ENCODE data around the gene DERA.
"Not testable (repeated sequence)": the region's sequence is repeated elsewhere in the genome, so short reads cannot be mapped to it uniquely, and the experiment has no call there.

DERA gene

GRCh38 chr12:15966426-15966825 is 55.3 kb downstream of the DERA start:
- DNase-seq (ENCODE audit: low spot score) = peak; percentile 12

DNA sequence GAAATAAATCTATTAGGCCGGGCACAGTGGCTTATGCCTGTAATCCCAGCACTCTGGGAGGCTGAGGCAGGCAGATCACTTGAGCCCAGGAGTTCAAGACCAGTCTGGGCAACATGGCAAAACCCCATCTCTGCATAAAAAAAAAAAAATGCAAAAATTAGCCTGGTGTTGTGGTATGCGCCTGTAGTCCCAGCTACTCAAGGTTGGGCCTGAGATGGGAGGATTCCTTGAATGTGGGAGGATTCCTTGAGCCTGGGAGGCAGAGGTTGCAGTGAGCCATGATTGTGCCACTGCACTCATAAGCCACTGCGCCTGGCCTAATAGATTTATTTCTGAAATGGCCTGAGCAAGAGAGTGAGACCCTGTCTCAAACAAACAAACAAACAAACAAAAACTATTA is 55.9 kb downstream of the DERA start:
- not testable (repeated sequence) for DNase-seq (ENCODE audit: low spot score)

GRCh38 chr12:15971211-15971610 is 60.1 kb downstream of the DERA start:
- DNase-seq (ENCODE audit: low spot score) = no peak

- DNase-seq (ENCODE audit: low spot score) = no peak
Measured at GRCh38 chr12:15972894-15973293, 61.8 kb downstream of the DERA start.

- DNase-seq (ENCODE audit: low spot score) = peak; percentile 20
Measured at GRCh38 chr12:15977999-15978951, 67.1 kb downstream of the DERA start.

DNA sequence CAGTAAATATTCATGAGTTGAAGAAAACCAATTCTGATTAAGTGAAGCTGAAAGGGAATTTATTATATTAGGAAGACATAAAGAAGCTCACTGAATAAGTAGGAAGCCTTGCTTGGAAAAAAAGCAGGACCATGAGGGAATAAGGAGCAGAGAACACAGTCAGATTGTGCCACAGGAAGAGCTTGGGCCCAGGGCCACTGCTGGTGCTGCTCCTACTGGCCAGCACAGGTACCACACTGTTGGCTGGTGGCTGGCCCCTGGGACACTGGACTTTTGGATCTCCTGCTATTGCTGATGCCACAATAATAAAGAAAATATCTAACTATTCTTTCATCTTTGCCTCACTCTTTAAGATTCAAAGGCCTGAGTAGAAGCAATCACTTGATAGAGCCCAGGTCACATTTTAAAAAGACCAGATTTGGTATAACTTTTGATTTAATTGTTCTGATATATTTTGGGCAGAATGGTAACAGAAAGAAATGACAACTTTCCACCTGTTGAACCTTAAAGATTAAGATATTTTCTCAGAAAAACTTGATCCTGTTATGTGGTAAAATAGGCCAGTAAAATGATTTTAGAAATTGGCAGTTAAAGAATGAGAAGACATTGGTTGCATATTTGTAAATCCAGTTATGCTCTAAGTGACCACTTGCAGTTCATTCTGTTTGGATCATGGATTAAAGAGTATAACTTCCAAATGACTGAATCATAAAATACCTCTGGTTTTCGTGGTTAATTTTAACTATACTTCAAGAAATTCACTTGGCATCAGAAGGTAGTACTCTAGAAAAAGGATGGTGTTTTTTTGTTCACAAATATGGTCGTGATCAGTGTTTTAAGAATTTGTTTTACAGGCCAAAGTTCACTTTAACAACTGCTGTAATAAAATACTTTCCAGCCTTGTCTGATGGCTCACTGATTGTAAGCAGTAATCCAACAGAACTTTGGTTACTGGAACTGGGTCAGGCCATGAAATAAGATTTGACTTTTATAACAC is 68.3 kb downstream of the DERA start:
- DNase-seq (ENCODE audit: low spot score) = peak; percentile 65

DNA sequence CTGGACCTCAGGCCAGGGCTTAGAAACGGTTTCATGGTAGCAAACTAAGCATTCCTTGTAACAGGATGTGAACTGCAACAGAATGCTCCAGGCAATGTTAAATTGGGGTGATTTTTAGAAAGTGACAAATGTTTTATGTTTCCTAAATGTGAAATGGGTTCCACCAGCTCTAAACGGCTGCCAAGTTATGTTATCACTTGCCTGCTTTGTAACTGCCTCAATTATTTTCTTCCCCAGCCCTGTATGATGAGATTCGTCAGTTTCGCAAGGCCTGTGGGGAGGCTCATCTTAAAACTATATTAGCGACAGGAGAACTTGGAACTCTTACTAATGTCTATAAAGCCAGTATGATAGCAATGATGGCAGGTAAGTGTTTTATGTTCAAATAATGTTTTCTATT is 70.9 kb downstream of the DERA start:
- DNase-seq (ENCODE audit: low spot score) = no peak

DNA sequence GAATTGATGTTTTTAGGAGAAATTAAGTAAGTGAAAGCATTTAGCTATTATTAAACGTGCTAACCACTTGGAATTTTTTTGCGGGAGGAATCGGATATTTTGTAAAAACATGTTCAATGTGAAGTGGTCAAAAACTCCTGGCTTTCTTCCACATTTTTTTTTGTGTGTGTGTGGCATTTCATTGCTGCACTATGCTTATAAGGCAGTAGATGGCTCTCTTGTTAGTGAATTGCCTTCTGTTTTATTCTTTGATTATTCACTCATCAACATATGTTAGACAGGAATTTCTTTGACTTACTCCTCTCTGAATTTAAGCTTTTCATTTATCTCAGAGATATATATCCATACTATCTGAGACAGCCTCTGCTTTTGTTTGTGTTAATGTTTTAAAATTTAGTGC is 71.3 kb downstream of the DERA start:
- peak; percentile 52 for DNase-seq (ENCODE audit: low spot score)

- no peak for DNase-seq (ENCODE audit: low spot score)
Measured at GRCh38 chr12:15982921-15983320, 71.8 kb downstream of the DERA start.

- no peak for DNase-seq (ENCODE audit: low spot score)
Measured at GRCh38 chr12:15984097-15984800, 73.1 kb downstream of the DERA start.

DNA sequence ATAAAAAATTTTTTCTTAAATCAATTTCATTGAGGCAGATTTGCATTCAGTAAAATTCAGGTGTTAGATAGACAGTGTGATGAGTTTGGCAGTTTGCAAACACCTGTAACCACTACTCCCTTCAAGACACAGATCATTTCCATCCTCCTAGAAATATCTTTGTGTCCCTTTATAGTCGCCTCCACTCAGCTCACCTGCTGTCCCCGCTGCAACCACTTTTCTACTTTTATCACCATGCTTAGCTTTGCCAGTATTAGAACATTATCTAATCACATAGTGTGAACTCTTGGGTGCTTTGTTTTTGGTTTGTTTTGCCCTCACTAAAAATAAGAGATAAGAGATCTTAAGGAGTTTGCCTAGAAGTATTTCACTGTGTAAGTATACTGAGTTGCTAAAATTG is 73.8 kb downstream of the DERA start:
- no peak for DNase-seq (ENCODE audit: low spot score)

- no peak for DNase-seq (ENCODE audit: low spot score)
Measured at GRCh38 chr12:15987696-15988095, 76.6 kb downstream of the DERA start.

- DNase-seq (ENCODE audit: low spot score) = no peak
Measured at GRCh38 chr12:15988983-15989755, 78.0 kb downstream of the DERA start.

- no peak for DNase-seq (ENCODE audit: low spot score)
Measured at GRCh38 chr12:15995801-15996200, 84.7 kb downstream of the DERA start.

- DNase-seq (ENCODE audit: low spot score) = peak; percentile 29
Measured at GRCh38 chr12:15996254-15996653, 85.1 kb downstream of the DERA start.

- no peak for DNase-seq (ENCODE audit: low spot score)
Measured at GRCh38 chr12:15996948-15997347, 85.8 kb downstream of the DERA start.

DNA sequence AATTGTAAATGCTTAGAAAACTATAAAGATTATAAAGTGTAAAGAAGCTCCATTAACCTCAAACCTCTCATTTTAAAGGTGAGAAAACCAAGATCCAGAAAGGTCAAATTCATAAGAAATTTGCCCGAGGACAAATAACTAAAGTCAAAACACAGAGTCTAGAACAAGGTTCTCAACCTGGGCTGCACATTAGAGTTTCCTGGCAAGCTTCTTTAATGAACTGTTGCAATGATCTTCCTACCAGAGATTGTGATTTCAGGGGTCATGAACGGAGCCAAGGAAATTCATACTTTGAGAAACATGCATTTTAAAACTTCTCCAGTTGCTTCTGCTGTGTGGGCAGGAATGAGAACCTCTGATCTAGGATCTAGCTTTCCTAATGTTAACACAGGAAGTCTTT is 86.8 kb downstream of the DERA start:
- DNase-seq (ENCODE audit: low spot score) = no peak

DNA sequence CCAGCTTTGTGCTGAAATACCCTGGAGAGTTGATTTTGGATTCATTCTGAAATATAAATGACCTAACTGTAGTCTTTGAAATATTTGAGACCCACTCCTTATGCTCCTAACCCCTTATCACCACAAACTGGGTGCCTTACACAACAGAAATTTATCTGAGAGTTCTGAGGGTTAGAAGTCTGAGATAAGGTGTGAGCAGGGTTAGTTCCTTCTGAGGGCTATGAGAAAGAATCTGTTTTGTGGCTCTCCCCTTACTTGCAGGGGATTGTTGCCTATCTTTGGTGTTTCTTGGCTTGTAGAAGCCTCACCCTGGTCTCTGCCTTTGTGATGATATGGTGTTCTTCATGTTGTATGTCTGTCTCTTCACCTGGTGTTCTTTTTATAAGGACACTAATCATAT is 91.7 kb downstream of the DERA start:
- DNase-seq (ENCODE audit: low spot score) = no peak

DNA sequence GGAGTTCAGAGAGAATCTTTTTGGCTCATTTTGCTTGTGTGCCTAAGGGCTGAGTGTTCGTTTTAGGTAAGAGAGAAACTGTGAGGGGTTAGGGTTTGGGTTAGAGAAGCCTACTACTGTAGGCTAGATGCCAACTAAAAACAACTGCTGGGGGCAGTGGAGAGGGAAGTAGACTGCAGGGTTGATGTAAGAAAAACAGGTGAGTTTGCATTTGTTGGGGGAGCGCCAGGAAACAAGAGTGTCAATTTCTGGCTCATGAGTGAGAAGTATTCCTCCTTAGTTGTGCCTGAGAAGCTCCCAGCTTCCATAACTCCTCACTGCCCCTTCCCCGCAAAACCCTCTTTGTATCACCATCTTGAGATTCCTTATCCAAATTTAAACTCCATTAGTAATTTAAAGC is 92.3 kb downstream of the DERA start:
- DNase-seq (ENCODE audit: low spot score) = no peak

DNA sequence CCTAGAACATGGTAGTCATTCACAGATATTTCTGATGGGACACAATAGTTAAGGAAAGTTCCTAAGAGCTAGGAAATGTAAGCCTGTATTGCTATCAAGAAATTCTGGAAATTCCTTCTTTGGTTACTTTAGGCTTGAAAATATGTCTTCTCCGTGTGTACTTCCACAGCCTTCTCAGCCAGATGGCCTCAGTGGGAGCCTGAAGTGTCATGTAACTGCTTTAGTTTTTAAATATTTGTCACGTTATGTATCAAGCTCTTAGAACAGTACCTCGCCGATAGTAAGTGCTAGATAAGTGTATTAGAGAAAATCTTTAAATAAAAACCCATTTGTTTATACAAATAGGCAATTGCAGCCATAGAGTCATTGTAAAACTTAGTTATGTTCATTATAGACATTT is 95.6 kb downstream of the DERA start:
- no peak for DNase-seq (ENCODE audit: low spot score)

GRCh38 chr12:16008421-16008824 is 97.3 kb downstream of the DERA start:
- DNase-seq (ENCODE audit: low spot score) = no peak

All from hepatic stellate cell (primary cell).